Measurements from ENCODE around the gene CYSLTR2. TPM values are rescaled to one million over a fixed set of nuclear protein-coding genes. Genes with fewer than 3 reads are reported as not detected.

CYSLTR2 gene
- total RNA-seq, 2 experiments from 2014 or later = 2.4 to 2.7 TPM

DNA sequence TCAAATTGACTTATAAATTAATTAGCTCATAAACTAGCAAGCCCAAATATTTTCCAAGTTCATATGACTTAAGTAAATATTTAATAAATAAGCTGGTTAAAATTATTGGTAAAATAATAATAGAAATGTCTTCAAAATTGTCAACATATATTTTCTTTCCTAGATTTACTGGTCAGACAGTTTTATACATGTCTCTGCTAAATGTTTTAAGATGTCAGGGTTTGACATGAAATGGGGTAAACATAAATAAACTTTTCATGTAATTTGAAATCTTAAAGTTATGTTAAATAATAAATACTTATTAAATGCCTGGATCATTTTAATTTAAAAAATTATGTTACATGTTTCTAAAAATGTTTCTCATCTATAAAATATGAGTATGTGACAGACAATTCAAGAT lies 18.3 kb upstream of the CYSLTR2 start:
- intact Hi-C loops (cut with DNase I, micrococcal nuclease) = no loop called here
- Histone ChIP-seq H3K36me3 (ENCODE audit: insufficient read depth, low read length) (no peaks in the 10 kb centered on the region), H3K4me1 (ENCODE audit: insufficient read depth, low read length) (no peaks in the 10 kb centered on the region), H3K27me3 (ENCODE audit: control insufficient read depth in 1 of 2, insufficient read depth in 2 of 2, low read length in 2 of 2) (peaks cover 0 to 4% of the 10 kb centered on the region in 2 experiments), H3K27ac (ENCODE audit: low read depth in 1 of 2, low read length in 2 of 2) (no peak overlapping the region), H3K9me3 (ENCODE audit: control insufficient read depth in 1 of 2, insufficient read depth in 1 of 2, low read length in 2 of 2) (peaks cover 12 to 28% of the 10 kb centered on the region in 2 experiments), H3K4me3 (ENCODE audit: low read length) (no peak overlapping the region)
- ChIA-PET POLR2A (interaction anchor here (0.6 to 1.5 kb wide), 2 partner anchors 11 to 23 kb away, joined by 4 read pairs; no protein-coding TSS in a partner anchor), CTCF (no interaction called here)
- Mint-ChIP-seq H3K4me3 (no peak overlapping the region), H3K27me3 (no peaks in the 10 kb centered on the region), H3K9me3 (peaks cover 14% of the 10 kb centered on the region), H3K27ac (no peak overlapping the region), H3K4me1 (ENCODE audit: low read depth) (peaks cover 6% of the 10 kb centered on the region), H3K36me3 (ENCODE audit: low read depth) (peaks cover 11% of the 10 kb centered on the region)
- DNase-seq (no peak), ATAC-seq (ENCODE audit: poor library complexity) (no peak)
- TF ChIP-seq, protein P1, sequence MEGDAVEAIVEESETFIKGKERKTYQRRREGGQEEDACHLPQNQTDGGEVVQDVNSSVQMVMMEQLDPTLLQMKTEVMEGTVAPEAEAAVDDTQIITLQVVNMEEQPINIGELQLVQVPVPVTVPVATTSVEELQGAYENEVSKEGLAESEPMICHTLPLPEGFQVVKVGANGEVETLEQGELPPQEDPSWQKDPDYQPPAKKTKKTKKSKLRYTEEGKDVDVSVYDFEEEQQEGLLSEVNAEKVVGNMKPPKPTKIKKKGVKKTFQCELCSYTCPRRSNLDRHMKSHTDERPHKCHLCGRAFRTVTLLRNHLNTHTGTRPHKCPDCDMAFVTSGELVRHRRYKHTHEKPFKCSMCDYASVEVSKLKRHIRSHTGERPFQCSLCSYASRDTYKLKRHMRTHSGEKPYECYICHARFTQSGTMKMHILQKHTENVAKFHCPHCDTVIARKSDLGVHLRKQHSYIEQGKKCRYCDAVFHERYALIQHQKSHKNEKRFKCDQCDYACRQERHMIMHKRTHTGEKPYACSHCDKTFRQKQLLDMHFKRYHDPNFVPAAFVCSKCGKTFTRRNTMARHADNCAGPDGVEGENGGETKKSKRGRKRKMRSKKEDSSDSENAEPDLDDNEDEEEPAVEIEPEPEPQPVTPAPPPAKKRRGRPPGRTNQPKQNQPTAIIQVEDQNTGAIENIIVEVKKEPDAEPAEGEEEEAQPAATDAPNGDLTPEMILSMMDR (IDR thresholded peaks at IDR 0.05) = no peak

DNA sequence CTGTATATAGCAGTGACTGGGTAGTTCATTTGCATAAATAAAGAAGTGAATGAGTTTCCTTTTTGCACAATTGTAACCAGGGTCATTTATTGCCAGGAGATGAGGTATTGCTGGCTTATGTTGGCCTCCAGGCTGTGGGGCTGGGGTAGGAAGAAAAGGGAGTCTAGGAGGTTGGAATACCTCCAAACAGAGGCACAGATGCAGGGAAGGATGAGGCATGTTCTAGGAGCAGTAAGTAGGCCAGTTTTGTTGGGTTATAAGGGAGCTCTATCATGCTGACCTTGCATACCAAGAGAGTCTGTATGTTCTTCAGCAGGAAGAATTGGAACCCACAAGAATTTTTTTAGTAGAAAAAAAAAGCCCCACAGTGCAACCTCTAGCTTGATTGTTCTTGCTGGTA lies 17.2 kb upstream of the CYSLTR2 start:
- no peak for ATAC-seq (ENCODE audit: poor library complexity)
- Histone ChIP-seq H3K36me3 (ENCODE audit: insufficient read depth, low read length) (no peaks in the 10 kb centered on the region), H3K4me3 (ENCODE audit: low read length) (no peak overlapping the region), H3K4me1 (ENCODE audit: insufficient read depth, low read length) (no peaks in the 10 kb centered on the region), H3K27ac (ENCODE audit: low read depth in 1 of 2, low read length in 2 of 2) (no peak overlapping the region), H3K27me3 (ENCODE audit: control insufficient read depth in 1 of 2, insufficient read depth in 2 of 2, low read length in 2 of 2) (peaks cover 0 to 4% of the 10 kb centered on the region in 2 experiments), H3K9me3 (ENCODE audit: control insufficient read depth in 1 of 2, insufficient read depth in 1 of 2, low read length in 2 of 2) (peaks cover 12 to 28% of the 10 kb centered on the region in 2 experiments)
- H3K9me3 Mint-ChIP-seq = peaks cover 14% of the 10 kb centered on the region
- no peaks in the 10 kb centered on the region for H3K27me3 Mint-ChIP-seq
- POLR2A ChIA-PET = interaction anchor here (1.5 kb wide), 1 partner anchor 10 kb away, joined by 4 read pairs; no protein-coding TSS in a partner anchor
- peaks cover 6% of the 10 kb centered on the region for H3K4me1 Mint-ChIP-seq (ENCODE audit: low read depth)
- no peak overlapping the region for H3K4me3 Mint-ChIP-seq
- H3K36me3 Mint-ChIP-seq (ENCODE audit: low read depth) = peaks cover 11% of the 10 kb centered on the region
- intact Hi-C loops (cut with DNase I, micrococcal nuclease) = no loop called here
- TF ChIP-seq, protein P1 (IDR thresholded peaks at IDR 0.05) = no peak
- DNase-seq = no peak
- CTCF ChIA-PET = no interaction called here
- no peak overlapping the region for H3K27ac Mint-ChIP-seq

DNA sequence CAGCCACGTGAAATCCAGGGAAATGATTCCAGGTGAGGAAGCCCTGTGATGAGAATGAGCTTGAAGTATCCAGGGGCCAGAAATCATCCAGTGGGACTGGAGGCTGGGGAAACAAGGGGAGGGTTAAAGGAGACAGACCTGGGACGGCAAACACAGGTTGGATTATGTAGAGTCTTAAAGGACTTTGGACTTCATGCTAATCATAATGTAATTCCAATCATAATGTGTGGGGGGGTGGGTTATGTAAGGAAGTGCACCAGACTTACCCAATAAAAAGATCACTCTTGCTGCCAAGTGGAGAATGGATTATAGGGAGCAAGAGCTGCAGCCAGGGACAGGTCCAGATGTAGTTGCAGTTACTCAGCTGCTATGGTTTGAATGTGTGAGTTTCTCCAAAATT lies 16.1 kb upstream of the CYSLTR2 start:
- Histone ChIP-seq H3K36me3 (ENCODE audit: insufficient read depth, low read length) (no peaks in the 10 kb centered on the region), H3K27ac (ENCODE audit: low read depth in 1 of 2, low read length in 2 of 2) (no peak overlapping the region), H3K4me3 (ENCODE audit: low read length) (no peak overlapping the region), H3K9me3 (ENCODE audit: control insufficient read depth in 1 of 2, insufficient read depth in 1 of 2, low read length in 2 of 2) (peaks cover 8 to 28% of the 10 kb centered on the region in 2 experiments), H3K27me3 (ENCODE audit: control insufficient read depth in 1 of 2, insufficient read depth in 2 of 2, low read length in 2 of 2) (peaks cover 0 to 4% of the 10 kb centered on the region in 2 experiments), H3K4me1 (ENCODE audit: insufficient read depth, low read length) (no peaks in the 10 kb centered on the region)
- Mint-ChIP-seq H3K4me1 (ENCODE audit: low read depth) (peaks cover 6% of the 10 kb centered on the region), H3K27ac (no peak overlapping the region), H3K9me3 (peaks cover 14% of the 10 kb centered on the region), H3K4me3 (no peak overlapping the region), H3K36me3 (ENCODE audit: low read depth) (peaks cover 11% of the 10 kb centered on the region), H3K27me3 (no peaks in the 10 kb centered on the region)
- ATAC-seq (ENCODE audit: poor library complexity) (no peak), DNase-seq (no peak)
- ChIA-PET CTCF (no interaction called here), POLR2A (no interaction called here)
- TF ChIP-seq, protein P1 (IDR thresholded peaks at IDR 0.05) = no peak
- intact Hi-C loops (cut with DNase I, micrococcal nuclease) = no loop called here
